Erythroblast (primary cell): Measurements from ENCODE around the gene BOD1L1.
"Not testable (repeated sequence)": the region's sequence is repeated elsewhere in the genome, so short reads cannot be mapped to it uniquely, and the experiment has no call there.

ENCODE experiments used
- DNase-seq, 2 experiments: peaks; one replicate each; lab custom pipeline; 2025; lab: John Stamatoyannopoulos, UW
- GATA1 ChIP-seq: IDR thresholded peaks from 2 replicates; pipeline ENCODE4 v1.6.1; 2011; ENCODE audit warnings: low read depth, mild to moderate bottlenecking, control low read depth, low read length, moderate library complexity
- POLR2A ChIP-seq: IDR thresholded peaks from 2 replicates; pipeline ENCODE4 v1.6.1; 2011; ENCODE audit warnings: mild to moderate bottlenecking, low read length

Gene BOD1L1

DNA sequence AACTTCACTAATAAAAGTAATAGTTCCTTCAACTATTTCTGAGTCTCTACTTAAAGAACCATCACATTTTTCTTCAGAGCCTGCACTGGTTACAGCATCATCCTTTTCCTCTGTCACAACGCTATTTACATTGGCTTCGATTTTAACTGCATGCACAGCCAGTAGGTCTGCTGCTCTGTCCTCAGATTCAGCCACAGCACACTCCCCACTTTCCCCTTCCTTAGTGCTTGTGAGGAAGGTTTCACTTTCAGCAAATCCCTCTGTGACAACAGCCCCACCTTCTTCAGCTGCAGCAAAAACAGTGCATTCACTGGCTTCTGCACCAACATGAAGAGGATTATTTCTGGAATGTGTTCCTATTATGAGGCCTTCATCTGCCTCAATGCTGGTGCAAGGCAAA, 25.7 kb downstream of the BOD1L1 start:
- no peak for DNase-seq
- TF ChIP-seq GATA1 (no peak), POLR2A (no peak)

- TF ChIP-seq POLR2A (no peak), GATA1 (no peak)
- DNase-seq = no peak
Observed at GRCh38 chr4:13601048-13601447, 26.5 kb downstream of the BOD1L1 start.

DNA sequence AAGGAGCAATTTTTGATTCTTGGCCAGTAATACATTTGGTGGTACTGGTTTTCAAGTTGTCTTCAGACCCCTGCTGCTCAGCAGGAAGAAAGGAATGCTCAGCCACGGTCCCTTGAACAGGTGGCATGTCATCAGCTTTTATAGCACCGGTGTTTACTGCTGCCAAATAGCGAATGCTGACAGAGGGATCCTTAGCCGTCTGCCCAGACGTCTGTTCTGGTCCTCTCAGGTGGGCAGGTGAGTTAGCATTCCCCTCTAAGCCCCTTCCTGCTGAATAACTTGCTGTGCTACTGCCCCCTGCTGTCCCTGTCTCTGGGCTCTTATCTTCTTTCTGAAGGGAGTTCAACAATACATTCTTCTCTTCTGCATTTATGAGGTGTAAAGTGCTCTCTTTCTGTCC, 28.4 kb downstream of the BOD1L1 start:
- TF ChIP-seq POLR2A = no peak
- no peak for DNase-seq

DNA sequence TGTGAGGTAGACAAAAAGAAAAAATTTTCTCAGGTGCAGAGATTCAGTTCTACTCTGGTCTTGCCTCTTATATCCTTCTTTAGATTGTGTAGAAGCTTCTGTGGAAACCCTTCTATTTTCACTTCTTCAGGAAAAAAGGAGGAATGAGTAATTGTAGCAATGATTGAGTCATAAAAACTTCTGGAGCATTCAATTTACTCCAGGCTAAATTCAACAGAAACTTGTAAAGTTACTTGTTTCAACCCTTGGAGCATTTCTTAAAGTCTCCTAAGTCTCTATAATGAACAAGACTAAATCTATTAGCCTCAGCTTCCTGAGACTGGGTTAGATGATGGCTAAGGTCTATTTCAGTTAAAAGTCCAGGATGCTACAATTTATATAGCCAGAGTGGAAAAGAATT, 29.9 kb downstream of the BOD1L1 start:
- no peak for DNase-seq
- TF ChIP-seq GATA1 (no peak), POLR2A (no peak)

GRCh38 chr4:13597141-13597540, 30.4 kb downstream of the BOD1L1 start:
- DNase-seq = no peak

GRCh38 chr4:13592220-13592619, 35.3 kb downstream of the BOD1L1 start:
- no peak for DNase-seq
- TF ChIP-seq GATA1 (no peak), POLR2A (no peak)

More at GRCh38 chr4:13597141-13597540, 30.4 kb downstream of the BOD1L1 start:
- TF ChIP-seq GATA1 (no peak), POLR2A (no peak)

DNA sequence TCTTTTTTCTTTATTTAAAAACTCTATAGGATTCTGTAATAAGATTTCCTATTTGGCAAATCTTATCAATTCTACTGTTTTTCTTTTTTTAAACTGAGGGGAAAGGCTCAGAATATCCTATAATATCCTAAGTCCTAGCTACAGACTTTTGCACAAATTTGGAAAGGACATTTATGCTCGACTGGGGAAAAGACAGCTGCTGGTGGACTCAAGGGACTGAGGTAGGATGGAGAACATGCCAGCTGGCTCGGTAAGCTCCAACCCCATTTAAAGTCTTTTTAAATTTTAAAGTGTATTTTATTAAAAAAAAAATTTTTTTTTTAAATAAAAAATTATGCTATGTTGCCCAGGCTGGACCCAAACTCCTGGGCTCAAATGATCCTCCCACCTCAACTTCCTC, 36.8 kb downstream of the BOD1L1 start:
- no peak for DNase-seq
- TF ChIP-seq POLR2A (no peak), GATA1 (no peak)

- no peak for DNase-seq
- TF ChIP-seq POLR2A (no peak), GATA1 (no peak)
Observed at GRCh38 chr4:13588954-13589353, 38.6 kb downstream of the BOD1L1 start.

DNA sequence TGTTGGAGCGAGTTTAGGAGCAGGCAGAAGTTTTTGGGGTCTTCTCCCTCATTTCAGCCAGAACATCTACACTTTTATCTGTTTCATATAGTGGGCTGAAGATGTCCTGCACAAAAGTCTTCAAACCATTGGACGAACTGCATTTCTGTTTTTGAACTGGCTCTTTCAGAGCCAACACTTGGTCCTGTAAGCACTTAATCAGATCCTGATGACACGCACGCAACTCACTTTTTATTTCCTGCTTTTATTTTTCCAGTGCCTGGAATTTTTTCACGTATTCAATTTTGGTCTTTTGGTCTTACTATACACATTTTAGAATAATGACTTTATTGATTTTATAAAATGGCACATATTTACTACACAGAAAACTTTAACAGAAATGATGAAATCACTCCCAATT, 43.0 kb downstream of the BOD1L1 start:
- TF ChIP-seq POLR2A (no peak), GATA1 (no peak)
- no peak for DNase-seq

DNA sequence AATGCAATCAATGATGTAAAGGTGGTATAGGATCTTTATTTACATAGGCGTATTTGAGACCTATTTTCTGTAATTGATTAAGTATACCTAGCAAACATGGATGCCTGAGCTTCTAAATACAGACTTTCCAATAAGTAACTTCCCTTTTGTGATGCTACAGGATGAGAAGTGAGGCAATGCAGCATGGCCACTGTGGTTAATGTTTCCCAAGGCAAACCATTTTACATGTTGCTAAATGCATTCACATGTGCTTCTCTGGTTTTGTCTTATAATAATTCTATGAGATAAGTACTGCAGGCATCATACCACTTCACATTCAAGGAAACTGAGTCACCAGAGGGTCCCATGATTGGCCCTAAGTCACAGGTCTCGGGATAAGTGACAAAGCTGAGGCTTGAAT, 47.5 kb downstream of the BOD1L1 start:
- no peak for DNase-seq
- TF ChIP-seq GATA1 (no peak), POLR2A (no peak)

DNA sequence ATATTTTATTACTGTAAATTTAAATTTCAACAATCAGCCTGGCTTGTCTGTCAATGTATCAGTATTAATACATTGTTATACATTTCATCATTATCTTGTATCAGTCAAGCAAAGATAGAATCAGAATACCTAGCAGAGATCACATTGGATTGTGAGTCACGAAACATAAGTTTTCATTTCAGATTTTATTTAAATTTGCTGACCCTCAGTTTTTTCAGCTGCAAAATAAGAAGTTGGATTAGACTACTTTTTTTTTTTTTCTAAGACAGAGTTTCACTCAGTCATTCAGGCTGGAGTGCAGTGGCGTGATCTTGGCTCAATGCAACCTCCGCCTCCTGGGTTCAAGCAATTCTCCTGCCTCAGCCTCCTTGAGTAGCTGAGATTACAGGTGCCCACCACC, 49.9 kb downstream of the BOD1L1 start:
- DNase-seq = no peak
- TF ChIP-seq POLR2A (no peak), GATA1 (no peak)

DNA sequence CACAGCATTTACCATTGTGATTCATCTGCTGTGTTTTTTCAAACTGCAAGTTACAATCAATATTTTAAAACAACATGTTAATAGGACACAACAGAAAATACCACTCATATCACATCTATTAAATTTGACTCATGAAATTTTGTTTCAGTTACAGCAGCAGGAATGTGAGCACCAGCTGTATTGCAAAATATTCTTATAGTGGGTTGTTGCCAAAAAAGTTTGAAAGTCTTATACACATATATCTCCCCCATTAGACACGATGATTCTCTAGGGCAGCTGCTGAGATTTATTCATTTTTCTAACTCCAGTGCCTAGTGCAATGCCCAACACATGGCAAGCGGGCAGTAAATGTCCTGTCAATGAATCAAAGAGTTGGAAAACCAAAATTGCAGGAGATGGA, 56.6 kb downstream of the BOD1L1 start:
- no peak for DNase-seq
- no peak for TF ChIP-seq GATA1
- no peak for TF ChIP-seq POLR2A

GRCh38 chr4:13567125-13567524, 60.4 kb downstream of the BOD1L1 start:
- no peak for TF ChIP-seq POLR2A
- TF ChIP-seq GATA1 = no peak
- no peak for DNase-seq

GRCh38 chr4:13562876-13563275, 64.6 kb downstream of the BOD1L1 start:
- no peak for TF ChIP-seq GATA1
- TF ChIP-seq POLR2A = no peak
- DNase-seq = no peak

DNA sequence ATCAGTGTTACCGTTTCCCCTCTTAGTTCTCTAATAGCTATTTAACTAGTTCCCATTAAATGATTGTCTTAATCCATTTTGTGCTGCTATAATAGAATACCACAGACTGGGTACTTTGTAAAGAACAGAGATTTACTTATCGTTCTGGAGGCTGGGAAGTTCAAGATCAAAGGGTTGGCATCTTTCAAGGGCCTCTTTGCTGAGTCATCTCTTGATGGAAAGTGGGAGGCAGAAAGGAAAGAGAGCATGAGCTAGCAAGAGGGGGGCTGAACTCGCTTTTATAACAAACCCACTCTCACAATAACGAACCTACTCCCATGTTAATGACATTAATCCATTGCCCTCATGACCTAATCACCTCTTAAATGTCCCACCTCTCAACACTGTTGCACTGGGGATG, 65.9 kb downstream of the BOD1L1 start:
- no peak for TF ChIP-seq POLR2A
- TF ChIP-seq GATA1 = no peak
- DNase-seq = no peak

DNA sequence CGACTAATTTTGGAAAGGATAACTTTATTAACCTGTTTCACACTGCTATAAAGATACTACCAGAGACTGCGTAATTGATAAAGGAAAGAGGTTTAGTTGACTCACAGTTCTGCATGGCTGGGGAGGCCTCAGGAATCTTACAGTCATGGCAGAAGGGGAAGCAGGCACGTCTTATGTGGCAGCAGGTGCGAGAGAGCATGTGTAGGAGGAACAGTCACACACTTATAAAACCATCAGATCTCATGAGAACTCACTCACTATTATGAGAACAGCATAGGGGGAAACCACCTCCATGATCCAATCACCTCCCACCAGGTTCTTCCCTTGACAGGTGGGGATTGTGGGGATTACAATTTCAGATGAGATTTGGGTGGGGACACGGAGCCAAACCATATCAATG, 67.4 kb downstream of the BOD1L1 start:
- DNase-seq = not testable (repeated sequence)

GRCh38 chr4:13559413-13559812, 68.1 kb downstream of the BOD1L1 start:
- no peak for DNase-seq

More at GRCh38 chr4:13559413-13559812, 68.1 kb downstream of the BOD1L1 start:
- TF ChIP-seq POLR2A (no peak), GATA1 (no peak)
